GM15510 (cell line): Measurements from ENCODE around the gene PDK2.

Experiments used
- POLR2A ChIP-seq: IDR thresholded peaks from 3 replicates; pipeline ENCODE4 v1.6.1; 2011; ENCODE audit warnings: borderline replicate concordance; ENCODE audit not compliant: insufficient read length; ENCODE audit errors: extremely low read depth

PDK2 gene

DNA sequence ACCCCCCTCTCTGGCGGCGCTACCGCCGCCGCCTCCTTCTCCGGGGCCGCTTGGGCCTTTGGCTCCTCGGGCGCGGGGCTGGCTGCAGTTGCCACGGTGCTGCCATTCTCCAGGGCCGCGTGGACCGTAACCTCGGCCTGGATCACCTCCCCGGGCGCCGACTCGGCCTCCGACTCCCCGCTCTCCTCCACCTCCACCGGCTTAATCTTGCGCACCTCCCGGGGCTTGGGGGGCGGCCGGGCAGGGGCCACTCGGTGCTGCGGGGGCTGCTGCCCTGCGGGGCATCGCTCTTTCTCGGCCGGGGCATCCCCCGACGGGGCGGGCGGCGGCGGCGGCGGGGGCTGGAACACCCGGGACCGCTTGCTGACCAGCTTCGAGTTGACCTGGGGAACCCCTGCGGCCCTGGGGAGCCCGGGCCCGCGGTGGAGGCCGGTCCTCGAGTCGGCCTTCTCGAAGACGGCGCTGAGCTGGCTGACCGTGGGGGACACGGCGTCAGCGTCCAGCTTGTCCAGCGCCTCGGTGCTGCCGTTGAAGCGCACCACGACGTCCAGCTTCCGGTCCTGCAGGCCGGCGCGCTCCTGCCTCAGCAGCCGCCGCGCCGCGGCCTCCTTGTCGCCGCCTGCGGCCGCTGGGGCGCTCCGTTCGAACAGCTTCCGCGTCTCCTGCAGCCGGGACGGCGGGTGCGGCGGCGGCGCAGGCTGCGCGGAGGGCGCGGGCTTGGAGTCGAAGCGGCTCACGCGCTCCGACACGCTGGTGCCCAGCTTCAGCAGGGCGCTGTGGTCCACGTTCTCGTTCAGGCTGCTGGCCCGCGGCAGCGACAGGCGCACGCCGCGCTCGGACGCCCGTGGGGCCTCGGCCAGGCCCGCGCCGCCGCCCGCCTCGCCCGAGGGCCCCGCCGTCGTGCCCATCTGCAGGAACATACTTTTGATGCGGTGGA lies 54.5 kb downstream of the PDK2 start:
- TF ChIP-seq POLR2A = peak; percentile 34

DNA sequence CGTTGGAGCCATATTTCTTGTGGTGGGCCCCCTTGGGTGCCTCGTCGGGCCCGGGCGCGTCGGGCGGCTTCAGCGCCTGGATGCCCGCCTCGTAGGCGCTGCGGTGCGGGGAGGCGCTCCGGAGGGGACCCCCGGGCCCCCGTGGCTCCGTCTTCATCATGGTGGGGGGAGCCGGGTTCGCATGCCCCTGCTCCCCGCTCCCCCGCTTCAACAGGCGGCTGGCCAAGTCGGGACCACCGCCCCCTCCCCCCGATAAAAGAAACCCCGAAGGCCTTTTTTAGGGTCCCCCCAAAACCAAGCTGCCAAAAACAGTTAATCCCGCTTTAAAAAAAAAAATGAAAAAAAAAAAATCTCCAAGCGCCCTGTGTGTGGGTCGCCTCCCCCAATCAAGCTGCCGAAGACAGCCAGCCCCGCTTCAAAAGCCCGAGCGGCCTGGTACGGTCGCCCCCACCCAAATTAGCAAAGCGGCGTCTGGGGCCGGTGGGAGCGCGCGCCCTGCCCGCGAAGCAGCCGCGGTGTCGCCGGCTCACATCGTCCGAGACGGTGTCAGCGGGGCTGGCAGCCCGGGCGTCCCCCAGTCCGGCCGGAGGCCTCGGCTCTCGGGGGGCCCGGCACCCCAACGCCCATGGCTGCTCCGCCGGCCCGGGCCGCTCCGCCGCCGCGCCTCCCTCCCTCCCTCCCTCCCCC lies 55.3 kb downstream of the PDK2 start, which contains the start of gene PPP1R9B:
Gene PPP1R9B, minus strand, starts transcription at position 324 of the 687 bp plus-strand sequence. Its CDS starts 164 bp downstream, at position 160.
- no peak for TF ChIP-seq POLR2A

DNA sequence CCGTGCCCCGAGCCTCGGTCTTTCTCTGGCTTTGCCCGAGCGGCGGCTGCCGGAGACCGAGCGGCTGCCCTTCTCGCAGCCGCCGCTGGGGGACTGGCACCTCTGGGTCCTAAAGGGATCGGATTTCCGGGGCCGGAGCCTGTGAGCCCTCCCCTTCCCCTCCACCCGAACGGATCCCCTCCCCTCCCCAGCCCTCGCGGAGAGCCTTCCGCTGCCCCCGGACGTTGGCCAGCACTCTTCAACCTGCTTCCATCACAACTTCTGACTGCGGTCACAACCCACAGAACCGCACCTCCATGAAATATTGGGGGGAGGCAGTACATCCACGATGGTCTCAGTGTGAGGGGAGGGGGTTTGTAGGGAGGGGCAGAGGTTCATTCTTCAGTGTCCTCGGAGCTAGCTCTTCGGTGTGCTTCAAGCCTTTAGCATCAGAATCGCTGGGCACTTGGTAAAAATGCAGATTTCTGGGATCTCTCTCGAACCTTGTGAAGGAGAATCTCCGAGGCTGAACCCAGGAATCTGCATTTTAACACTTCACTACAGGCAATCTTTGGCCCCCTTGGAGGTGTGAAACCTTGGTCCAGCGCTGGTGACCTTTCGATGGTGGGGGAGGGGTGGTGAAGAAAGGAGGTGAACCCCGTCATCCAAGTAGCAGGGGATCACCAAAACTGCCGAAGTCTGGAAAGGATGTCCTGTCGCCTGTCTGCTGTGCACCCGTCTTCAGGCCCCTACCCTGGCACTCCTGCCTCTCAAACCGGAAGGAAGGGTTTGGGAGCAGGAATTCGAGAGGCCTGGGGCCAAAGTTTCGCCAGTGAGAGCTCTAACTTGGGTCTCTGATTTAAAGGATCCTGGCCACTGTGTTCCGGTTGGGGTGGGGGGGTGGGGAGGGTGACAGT lies 56.1 kb downstream of the PDK2 start:
- peak; percentile 66 for TF ChIP-seq POLR2A

DNA sequence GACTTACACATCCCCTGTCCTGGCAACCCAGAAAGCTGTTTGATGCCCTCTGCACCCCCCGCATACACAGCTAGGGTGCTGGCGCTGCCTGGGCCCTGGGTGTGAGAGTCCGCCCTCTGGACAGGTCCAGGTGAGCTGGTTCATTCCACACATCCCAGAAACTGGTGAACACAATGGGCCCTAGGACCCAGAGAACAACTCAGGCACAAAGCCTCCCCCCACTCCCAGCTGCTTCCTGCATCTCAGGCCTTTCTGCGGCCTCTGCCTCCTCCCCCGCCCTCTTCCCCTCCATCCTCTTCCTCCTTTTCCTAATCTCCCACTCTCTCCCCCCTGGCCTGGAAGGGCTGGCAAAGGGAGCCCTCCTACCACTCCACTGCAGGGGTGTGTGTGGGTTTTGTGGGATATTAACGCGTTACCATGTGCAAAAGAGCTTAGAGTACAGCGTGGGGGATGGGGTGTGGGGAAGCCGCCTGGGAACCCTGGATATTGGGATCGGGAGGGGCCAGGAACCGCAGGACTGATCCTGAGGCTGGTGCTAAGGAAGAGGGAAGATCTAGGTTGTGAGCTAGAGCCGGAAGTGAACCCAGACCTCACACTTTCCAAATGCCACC lies 56.9 kb downstream of the PDK2 start:
- peak; percentile 37 for TF ChIP-seq POLR2A

DNA sequence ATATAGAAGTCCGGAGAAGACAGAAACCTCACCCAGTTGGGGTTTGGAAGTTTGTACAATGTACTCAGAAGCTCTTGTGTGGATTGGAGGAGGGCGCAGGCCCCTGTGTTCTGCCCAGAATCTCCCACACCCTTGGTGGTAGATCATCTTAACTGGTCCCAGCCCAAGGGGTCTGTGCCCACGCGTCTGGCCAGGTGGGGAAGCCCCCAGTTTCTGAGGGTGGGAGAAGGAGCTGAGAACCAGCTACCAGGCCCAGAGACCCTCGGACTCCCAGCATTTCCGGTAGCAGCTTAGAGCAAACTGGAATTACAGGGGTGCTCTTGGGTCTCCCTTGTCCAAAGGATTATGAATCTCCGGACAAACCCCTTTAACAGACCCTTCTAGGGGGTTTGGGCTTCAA lies 57.6 kb downstream of the PDK2 start:
- no peak for TF ChIP-seq POLR2A

DNA sequence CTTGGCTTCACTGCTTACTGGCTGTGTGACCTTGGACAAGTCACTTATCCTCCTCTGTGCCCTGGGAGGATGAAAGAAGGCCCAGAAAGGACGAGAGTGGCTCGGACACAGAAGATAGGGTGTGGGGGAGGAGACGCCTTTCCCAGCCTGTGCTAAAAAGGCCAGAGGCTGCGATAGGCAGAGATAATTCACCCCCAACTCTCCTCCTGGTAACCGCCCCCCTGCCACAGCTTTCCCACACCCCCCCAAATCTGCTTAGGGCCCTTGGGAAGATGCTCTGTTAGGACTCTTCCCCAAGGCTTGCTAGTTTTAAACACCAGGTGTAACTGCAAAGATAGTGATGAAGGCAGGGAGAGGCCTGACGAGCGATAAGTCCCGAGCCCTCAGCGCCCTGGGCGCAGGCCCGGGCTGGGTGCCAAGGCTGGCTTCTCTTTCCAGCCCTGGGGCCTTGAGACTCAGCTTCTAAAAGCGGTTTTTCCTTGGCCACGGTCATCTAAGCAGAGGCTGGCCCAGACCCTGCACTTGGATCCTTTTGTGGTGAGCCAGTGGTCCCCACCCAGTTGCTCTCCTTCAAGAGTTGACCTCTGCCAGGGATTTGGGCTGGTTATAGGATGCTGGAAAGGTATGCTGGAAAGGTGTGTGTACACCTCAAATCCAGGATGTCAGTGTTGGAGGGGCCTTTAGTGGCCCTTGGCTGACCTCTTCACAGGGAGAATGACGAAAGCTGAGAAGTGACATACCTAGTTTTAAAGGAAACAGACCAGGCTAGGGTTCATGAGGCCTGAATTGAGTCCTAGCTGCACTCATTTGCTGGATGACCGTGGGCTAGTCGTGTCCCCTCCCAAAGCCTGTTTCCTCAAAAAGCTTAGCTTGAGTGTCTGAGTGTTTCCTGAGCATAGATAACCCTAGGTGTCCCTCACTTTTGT lies 58.8 kb downstream of the PDK2 start:
- TF ChIP-seq POLR2A = no peak

DNA sequence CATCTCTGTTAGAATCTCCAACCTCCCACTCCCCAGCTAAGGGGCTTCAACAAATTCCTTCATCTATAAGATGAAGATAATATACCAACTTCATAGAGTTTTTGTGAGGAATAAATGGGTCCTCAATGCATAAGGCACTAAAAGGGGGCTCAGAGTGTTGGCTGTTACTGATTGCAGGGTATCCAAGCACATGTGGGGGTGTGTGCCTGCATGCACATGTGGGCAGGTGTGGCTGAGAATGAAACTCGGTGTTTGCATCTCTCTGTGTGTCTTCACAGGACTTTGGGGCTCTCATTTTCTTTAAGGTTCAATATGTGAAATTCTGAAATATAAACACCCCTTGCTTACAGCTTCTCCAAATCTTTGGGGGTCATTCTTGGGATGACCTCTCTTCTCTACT lies 59.5 kb downstream of the PDK2 start:
- TF ChIP-seq POLR2A = no peak

- no peak for TF ChIP-seq POLR2A
Observed at GRCh38 chr17:50155115-50155819, 60.1 kb downstream of the PDK2 start.

DNA sequence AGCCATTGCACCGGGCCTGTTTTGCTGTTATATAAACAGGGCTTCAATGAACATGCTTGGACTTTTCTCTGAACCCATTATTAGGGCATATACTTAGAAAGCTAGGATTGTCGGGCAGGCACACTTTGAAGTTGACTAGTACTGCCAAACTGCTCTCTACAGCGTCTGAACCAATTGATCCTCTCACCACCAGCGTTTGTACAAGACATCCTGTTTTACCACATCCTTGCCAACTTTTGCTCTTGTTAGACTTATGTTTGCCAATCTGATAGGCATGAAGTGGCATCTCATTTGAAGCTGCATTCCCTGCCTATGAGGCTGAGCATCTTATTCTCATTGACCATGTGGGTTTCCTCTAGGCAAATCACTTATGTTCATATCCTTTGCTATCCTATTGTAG lies 62.7 kb downstream of the PDK2 start:
- TF ChIP-seq POLR2A = no peak

DNA sequence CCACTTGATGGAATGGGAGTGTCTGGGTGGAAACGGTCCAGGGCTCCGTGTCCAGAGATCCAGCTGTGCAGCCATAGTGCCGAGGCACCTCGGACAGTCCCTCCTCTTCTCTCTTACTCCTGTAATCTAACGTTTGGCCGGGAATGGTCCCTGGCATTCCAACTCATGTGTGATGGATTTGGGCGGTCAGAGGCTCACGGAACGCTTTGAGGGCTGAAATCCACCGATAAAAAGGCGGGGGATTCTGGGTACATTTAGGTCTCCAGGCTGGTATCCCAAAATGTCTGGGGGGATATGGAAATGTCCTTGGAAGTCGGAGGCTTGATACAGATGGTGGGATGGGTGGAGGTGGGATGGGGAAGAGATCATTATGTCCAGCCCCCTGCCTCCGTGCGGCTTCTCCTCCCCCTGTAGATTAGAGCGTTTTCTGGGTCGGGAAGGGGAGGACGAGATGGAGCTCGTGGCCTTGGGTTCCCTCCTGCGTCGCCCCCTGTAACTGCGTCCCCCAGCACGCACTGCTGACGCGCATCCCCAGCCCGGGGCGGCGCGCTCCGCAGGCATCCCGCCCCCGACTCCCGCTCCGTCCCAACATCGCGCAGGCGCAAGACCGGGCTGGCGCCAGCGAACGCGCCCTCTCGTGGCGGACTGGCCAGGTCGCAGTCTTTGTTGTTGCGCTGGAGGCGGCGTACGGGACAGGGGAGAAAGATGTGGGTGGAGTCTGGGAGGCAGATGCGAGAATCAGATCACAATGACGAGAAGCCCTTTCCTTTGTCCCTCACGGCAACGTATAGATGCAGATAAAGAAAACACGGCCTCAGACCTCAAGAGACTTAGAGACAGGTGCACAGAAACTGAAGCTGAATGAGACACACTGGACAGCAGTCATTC lies 66.1 kb downstream of the PDK2 start:
- TF ChIP-seq POLR2A = peak; percentile 41
